Measurements from ENCODE around the gene HM13. TPM values are rescaled to one million over a fixed set of nuclear protein-coding genes. Genes with fewer than 3 reads are reported as not detected.

The HM13 gene
- total and polyA plus RNA-seq, 2 of the 13 experiments (the other 11 are each of a cell fraction or from before 2014, with no cell fraction given) = 118 to 243 TPM

DNA sequence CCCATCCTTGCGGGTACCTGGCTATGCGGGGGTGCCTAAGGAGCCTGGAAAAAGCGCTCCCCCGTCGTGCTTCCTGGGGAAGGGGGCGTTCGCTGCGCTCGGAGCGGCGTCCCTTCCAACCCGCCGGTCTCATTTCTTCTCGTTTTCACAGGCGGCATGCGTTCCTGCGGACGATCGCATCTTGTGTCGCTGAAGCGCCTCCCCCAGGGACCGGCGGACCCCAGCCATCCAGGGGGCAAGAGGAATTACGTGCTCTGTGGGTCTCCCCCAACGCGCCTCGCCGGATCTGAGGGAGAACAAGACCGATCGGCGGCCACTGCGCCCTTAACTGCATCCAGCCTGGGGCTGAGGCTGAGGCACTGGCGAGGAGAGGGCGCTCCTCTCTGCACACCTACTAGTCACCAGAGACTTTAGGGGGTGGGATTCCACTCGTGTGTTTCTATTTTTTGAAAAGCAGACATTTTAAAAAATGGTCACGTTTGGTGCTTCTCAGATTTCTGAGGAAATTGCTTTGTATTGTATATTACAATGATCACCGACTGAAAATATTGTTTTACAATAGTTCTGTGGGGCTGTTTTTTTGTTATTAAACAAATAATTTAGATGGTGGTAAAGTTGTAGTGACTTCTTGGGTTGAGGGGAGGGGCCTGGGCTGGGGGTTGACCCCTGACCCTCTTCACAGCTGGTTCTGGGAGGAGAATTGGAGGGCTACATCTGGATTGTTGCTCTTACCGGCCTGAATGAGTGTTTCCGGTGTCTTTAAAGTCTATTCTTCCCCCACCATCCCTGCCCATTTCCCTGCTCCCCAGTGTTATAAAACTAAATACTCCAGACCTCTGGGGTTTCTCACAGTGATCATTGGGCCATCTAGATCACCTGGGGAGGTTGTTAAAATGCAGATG, 91.9 kb downstream of the HM13 start (continued):
- TF ChIP-seq ZSCAN29 (CRISPR knock-in tag; conservative IDR thresholded peaks at IDR 0.05) (peak; percentile 80; the same call in 1 of the 2 replicates), TGIF2 (CRISPR knock-in tag; IDR thresholded peaks at IDR 0.05) (peak; percentile 29; the same call in 1 of the 2 replicates), TARDBP (CRISPR knock-in tag; IDR thresholded peaks at IDR 0.05) (no peak), ZBTB42 (CRISPR knock-in tag; IDR thresholded peaks at IDR 0.05) (0 out of 2 replicates have a peak, but pooled peaks have one; percentile 22), ZNF441 (CRISPR knock-in tag; IDR thresholded peaks at IDR 0.05; ENCODE audit: borderline replicate concordance) (0 out of 2 replicates have a peak, but pooled peaks have one; percentile 18), ZNF234 (CRISPR knock-in tag; conservative IDR thresholded peaks at IDR 0.05) (0 out of 2 replicates have a peak, but pooled peaks have one; percentile 68), AKAP8 (CRISPR knock-in tag; IDR thresholded peaks at IDR 0.05) (no peak), ISX (CRISPR knock-in tag; conservative IDR thresholded peaks at IDR 0.05) (peak; percentile 74; the same call in 1 of the 2 replicates), ZBTB7B (CRISPR knock-in tag; IDR thresholded peaks at IDR 0.05) (peak; percentile 55; the same call in 1 of the 2 replicates), HNRNPH1 (optimal IDR thresholded peaks at IDR 0.05; ENCODE audit: low read depth, low read length) (peak; percentile 33), IKZF5 (CRISPR knock-in tag; IDR thresholded peaks at IDR 0.05) (no peak; the same call in 1 of the 2 replicates), SRSF4 (IDR thresholded peaks at IDR 0.05; ENCODE audit: low read depth, low read length, poor library complexity, severe bottlenecking) (peak; percentile 93), STAT5B (CRISPR knock-in tag; IDR thresholded peaks at IDR 0.05) (peak; percentile 37; the same call in 1 of the 2 replicates), EP300 (IDR thresholded peaks at IDR 0.05; ENCODE audit: low read depth in 2 of 2, low read length in 2 of 2) (no peak), EP300 (CRISPR knock-in tag; IDR thresholded peaks at IDR 0.05; ENCODE audit: borderline replicate concordance) (no peak), ZNF580 (CRISPR knock-in tag; IDR thresholded peaks at IDR 0.05; ENCODE audit: borderline replicate concordance, low read depth) (peak; percentile 62), ZIK1 (CRISPR knock-in tag; IDR thresholded peaks at IDR 0.05; ENCODE audit: borderline replicate concordance, low read depth) (no peak; the same call in 1 of the 2 replicates), CREM (IDR thresholded peaks at IDR 0.05) (0 out of 2 replicates have a peak, but pooled peaks have one; percentile 17), CREM (CRISPR knock-in tag; IDR thresholded peaks at IDR 0.05) (no peak), ZNF367 (CRISPR knock-in tag; IDR thresholded peaks at IDR 0.05; ENCODE audit: borderline replicate concordance) (0 out of 2 replicates have a peak, but pooled peaks have one; percentile 43), E2F1 (CRISPR knock-in tag; IDR thresholded peaks at IDR 0.05) (no peak), PAF1 (CRISPR knock-in tag; IDR thresholded peaks at IDR 0.05) (peak; percentile 52; the same call in 1 of the 2 replicates)
- TF ChIP-seq, protein P1, sequence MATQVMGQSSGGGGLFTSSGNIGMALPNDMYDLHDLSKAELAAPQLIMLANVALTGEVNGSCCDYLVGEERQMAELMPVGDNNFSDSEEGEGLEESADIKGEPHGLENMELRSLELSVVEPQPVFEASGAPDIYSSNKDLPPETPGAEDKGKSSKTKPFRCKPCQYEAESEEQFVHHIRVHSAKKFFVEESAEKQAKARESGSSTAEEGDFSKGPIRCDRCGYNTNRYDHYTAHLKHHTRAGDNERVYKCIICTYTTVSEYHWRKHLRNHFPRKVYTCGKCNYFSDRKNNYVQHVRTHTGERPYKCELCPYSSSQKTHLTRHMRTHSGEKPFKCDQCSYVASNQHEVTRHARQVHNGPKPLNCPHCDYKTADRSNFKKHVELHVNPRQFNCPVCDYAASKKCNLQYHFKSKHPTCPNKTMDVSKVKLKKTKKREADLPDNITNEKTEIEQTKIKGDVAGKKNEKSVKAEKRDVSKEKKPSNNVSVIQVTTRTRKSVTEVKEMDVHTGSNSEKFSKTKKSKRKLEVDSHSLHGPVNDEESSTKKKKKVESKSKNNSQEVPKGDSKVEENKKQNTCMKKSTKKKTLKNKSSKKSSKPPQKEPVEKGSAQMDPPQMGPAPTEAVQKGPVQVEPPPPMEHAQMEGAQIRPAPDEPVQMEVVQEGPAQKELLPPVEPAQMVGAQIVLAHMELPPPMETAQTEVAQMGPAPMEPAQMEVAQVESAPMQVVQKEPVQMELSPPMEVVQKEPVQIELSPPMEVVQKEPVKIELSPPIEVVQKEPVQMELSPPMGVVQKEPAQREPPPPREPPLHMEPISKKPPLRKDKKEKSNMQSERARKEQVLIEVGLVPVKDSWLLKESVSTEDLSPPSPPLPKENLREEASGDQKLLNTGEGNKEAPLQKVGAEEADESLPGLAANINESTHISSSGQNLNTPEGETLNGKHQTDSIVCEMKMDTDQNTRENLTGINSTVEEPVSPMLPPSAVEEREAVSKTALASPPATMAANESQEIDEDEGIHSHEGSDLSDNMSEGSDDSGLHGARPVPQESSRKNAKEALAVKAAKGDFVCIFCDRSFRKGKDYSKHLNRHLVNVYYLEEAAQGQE (IDR thresholded peaks at IDR 0.05; ENCODE audit: borderline replicate concordance in 1 of 2, low read depth in 1 of 2, low read length in 2 of 2) = no peak

Measured in HepG2 (cell line).